MM.1S (cell line): ENCODE data around the gene MCTS1.

Experiments used
- CTCF ChIP-seq: fragments of 300-600 bp; sonication (generic); IDR thresholded peaks from 2 replicates; pipeline ENCODE4 v1.5.1; 2016; ENCODE audit warnings: antibody characterized with exemption, low read length, mixed read lengths
- EZH2 ChIP-seq: fragments of 300-600 bp; sonication (generic); optimal IDR thresholded peaks from 2 replicates; pipeline ENCODE3; 2017; ENCODE audit warnings: low read depth, mild to moderate bottlenecking, antibody characterized with exemption, low read length, mixed read lengths
- EZH2phosphoT487 ChIP-seq: fragments of 300-600 bp; sonication (generic); IDR thresholded peaks from 2 replicates; pipeline ENCODE4 v1.6.1; 2018; ENCODE audit warnings: antibody characterized with exemption, low read length

GRCh38 chrX:120568609-120569008 lies 35.3 kb upstream of the MCTS1 start:
- TF ChIP-seq CTCF (no peak), EZH2phosphoT487 (no peak), EZH2 (no peak)
